ENCODE results near the gene PER2. TPM values are rescaled to one million over a fixed set of nuclear protein-coding genes. Genes with fewer than 3 reads are reported as not detected.
"Not testable (repeated sequence)": the region's sequence is repeated elsewhere in the genome, so short reads cannot be mapped to it uniquely, and the experiment has no call there.

PER2 gene
- polyA plus RNA-seq, 2 of the 4 experiments (the other 2 are of a cell fraction): 3.4 to 8.5 TPM

- 98% methylated on average over 2 of the region's 2 CpGs for whole genome bisulfite sequencing (ENCODE audit: missing lambda C conversion rate)
- Histone ChIP-seq H3K4me1 (no peaks in the 10 kb centered on the region), H3K4me2 (no peak overlapping the region), H3K9me3 (no peaks in the 10 kb centered on the region), H3K4me3 (no peak overlapping the region), H3K27ac (no peak overlapping the region)
- ChIA-PET POLR2A (no interaction called here), CTCF (interaction anchor here (1.0 to 2.0 kb wide), 4 partner anchors 14 to 51 kb away, joined by 3 to 6 read pairs (median 4); no protein-coding TSS in a partner anchor)
- ATAC-seq (no peak), DNase-seq (ENCODE audit: low read depth in 1 of 2, low spot score in 1 of 2) (no peak), FAIRE-seq (no peak)
- TF ChIP-seq ESRRA (IDR thresholded peaks at IDR 0.05; ENCODE audit: borderline replicate concordance, low read length): no peak
- TF ChIP-seq, protein P1, sequence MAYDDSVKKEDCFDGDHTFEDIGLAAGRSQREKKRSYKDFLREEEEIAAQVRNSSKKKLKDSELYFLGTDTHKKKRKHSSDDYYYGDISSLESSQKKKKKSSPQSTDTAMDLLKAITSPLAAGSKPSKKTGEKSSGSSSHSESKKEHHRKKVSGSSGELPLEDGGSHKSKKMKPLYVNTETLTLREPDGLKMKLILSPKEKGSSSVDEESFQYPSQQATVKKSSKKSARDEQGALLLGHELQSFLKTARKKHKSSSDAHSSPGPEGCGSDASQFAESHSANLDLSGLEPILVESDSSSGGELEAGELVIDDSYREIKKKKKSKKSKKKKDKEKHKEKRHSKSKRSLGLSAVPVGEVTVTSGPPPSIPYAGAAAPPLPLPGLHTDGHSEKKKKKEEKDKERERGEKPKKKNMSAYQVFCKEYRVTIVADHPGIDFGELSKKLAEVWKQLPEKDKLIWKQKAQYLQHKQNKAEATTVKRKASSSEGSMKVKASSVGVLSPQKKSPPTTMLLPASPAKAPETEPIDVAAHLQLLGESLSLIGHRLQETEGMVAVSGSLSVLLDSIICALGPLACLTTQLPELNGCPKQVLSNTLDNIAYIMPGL (CRISPR knock-in tag; IDR thresholded peaks at IDR 0.05; ENCODE audit: borderline replicate concordance): no peak
- no peak for TF ChIP-seq CTCF (IDR thresholded peaks at IDR 0.05)
- TF ChIP-seq, protein P2, sequence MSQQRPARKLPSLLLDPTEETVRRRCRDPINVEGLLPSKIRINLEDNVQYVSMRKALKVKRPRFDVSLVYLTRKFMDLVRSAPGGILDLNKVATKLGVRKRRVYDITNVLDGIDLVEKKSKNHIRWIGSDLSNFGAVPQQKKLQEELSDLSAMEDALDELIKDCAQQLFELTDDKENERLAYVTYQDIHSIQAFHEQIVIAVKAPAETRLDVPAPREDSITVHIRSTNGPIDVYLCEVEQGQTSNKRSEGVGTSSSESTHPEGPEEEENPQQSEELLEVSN (IDR thresholded peaks at IDR 0.05; ENCODE audit: borderline replicate concordance, low read depth): no peak
- no peak for TF ChIP-seq NPAS2 (CRISPR knock-in tag; IDR thresholded peaks at IDR 0.05; ENCODE audit: borderline replicate concordance)
- TF ChIP-seq BHLHE40 (IDR thresholded peaks at IDR 0.05; ENCODE audit: low read depth, low read length): no peak
- TF ChIP-seq, protein P3, sequence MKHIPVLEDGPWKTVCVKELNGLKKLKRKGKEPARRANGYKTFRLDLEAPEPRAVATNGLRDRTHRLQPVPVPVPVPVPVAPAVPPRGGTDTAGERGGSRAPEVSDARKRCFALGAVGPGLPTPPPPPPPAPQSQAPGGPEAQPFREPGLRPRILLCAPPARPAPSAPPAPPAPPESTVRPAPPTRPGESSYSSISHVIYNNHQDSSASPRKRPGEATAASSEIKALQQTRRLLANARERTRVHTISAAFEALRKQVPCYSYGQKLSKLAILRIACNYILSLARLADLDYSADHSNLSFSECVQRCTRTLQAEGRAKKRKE (CRISPR knock-in tag; IDR thresholded peaks at IDR 0.05; ENCODE audit: low read depth): no peak
- TF ChIP-seq SREBF2 (IDR thresholded peaks at IDR 0.05): no peak
- TF ChIP-seq ZC3H11A (IDR thresholded peaks at IDR 0.05): no peak
- TF ChIP-seq POLR2AphosphoS2 (conservative IDR thresholded peaks at IDR 0.05; ENCODE audit: low read length): no peak
- no peak for TF ChIP-seq RNF2 (IDR thresholded peaks at IDR 0.05; ENCODE audit: borderline replicate concordance, low read depth)
- TF ChIP-seq CBX8 (IDR thresholded peaks at IDR 0.05): no peak
- TF ChIP-seq PBX3 (IDR thresholded peaks at IDR 0.05): no peak
- TF ChIP-seq JUNB (IDR thresholded peaks at IDR 0.05): no peak
- TF ChIP-seq RARB (CRISPR knock-in tag; IDR thresholded peaks at IDR 0.05): no peak
- no peak for TF ChIP-seq GATA3 (IDR thresholded peaks at IDR 0.05; ENCODE audit: borderline replicate concordance)
- no peak for TF ChIP-seq HOXB5 (CRISPR knock-in tag; IDR thresholded peaks at IDR 0.05)
- no peak for TF ChIP-seq SMC3 (IDR thresholded peaks at IDR 0.05)
Measured at GRCh38 chr2:238313991-238314350, 25.6 kb upstream of the PER2 start.

GRCh38 chr2:238313289-238313990 lies 25.0 kb upstream of the PER2 start:
- Histone ChIP-seq H3K4me1 (peaks cover 2% of the 10 kb centered on the region; the same call in 1 of the 3 replicates), H3K4me3 (no peak overlapping the region), H3K9me3 (no peaks in the 10 kb centered on the region), H3K27ac (peak overlapping the region in 1 of 2 experiments; percentile 40; a peak in 1 of 6 replicates), H3K4me2 (no peak overlapping the region)
- POLR2A ChIA-PET: no interaction called here
- CTCF ChIA-PET: interaction anchor here (1.0 to 2.0 kb wide), 4 partner anchors 22 to 50 kb away, joined by 3 to 6 read pairs (median 4); no protein-coding TSS in a partner anchor
- ATAC-seq: no peak
- no peak for FAIRE-seq
- 85% methylated on average over 8 of the region's 8 CpGs for WGBS (ENCODE audit: missing lambda C conversion rate)
- TF ChIP-seq, protein P4, sequence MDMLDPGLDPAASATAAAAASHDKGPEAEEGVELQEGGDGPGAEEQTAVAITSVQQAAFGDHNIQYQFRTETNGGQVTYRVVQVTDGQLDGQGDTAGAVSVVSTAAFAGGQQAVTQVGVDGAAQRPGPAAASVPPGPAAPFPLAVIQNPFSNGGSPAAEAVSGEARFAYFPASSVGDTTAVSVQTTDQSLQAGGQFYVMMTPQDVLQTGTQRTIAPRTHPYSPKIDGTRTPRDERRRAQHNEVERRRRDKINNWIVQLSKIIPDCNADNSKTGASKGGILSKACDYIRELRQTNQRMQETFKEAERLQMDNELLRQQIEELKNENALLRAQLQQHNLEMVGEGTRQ (IDR thresholded peaks at IDR 0.05): no peak
- TF ChIP-seq FOSL2 (IDR thresholded peaks at IDR 0.05) (no peak), FOSL2 (CRISPR knock-in tag; IDR thresholded peaks at IDR 0.05) (no peak), HEYL (CRISPR knock-in tag; IDR thresholded peaks at IDR 0.05) (no peak)
- no peak for DNase-seq (ENCODE audit: low read depth in 1 of 2, low spot score in 1 of 2)

DNA sequence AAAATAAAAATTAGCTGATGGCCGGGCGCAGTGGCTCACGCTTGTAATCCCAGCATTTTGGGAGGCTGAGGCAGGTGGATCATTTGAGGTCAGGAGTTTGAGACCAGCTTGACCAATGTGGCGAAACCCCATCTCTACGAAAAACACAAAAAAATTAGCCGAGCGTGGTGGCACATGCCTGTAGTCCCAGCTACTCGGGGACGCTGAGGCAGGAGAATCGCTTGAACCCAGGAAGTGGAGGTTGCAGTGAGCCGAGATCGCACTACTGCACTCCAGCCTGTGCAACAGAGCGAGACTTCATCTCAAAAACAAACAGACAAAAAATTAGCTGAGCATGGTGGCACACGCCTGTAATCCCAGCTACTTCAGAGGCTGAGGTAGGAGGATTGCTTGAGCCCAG lies 22.3 kb upstream of the PER2 start:
- H3K4me2 ChIP-seq; ATAC-seq; POLR2A ChIA-PET; H3K4me3 ChIP-seq; FAIRE-seq; H3K4me1 ChIP-seq; H3K27ac ChIP-seq; H3K9me3 ChIP-seq; DNase-seq (ENCODE audit: low read depth in 1 of 2, low spot score in 1 of 2): not testable (repeated sequence)
- CTCF ChIA-PET: interaction anchor here (0.6 to 1.1 kb wide), 3 partner anchors 11 to 638 kb away, joined by 3 to 4 read pairs (median 3); no protein-coding TSS in a partner anchor
- WGBS (ENCODE audit: missing lambda C conversion rate): 85% methylated on average over 14 of the region's 14 CpGs

Measured in A549 (cell line).